WTC11 (cell line): ENCODE results near the gene ARHGAP18. TPM values are rescaled to one million over a fixed set of nuclear protein-coding genes. Genes with fewer than 3 reads are reported as not detected.

Experiments
- ATAC-seq: fragments of 200-7000 bp; cut with Tn5 transposase; 2 replicates; pipeline ENCODE4 v1.10.0; 2021; ENCODE audit warnings: mild to moderate bottlenecking, moderate library complexity
- CTCF ChIA-PET: fragments of 300-600 bp; sonication (Branson Sonifier 250); formaldehyde crosslinking; loops from one replicate; lab custom pipeline; 2021; ENCODE audit warnings: antibody characterized with exemption; lab: Charles Lee
- POLR2A ChIA-PET: fragments of 350-600 bp; sonication (Branson Sonifier 250); formaldehyde crosslinking; loops from one replicate; lab custom pipeline; 2021; ENCODE audit warnings: antibody characterized with exemption; lab: Charles Lee
- DNase-seq: peaks from one replicate; pipeline ENCODE4 v3.0.0; 2021; ENCODE audit warnings: low spot score
- H3K27ac Mint-ChIP-seq: 2 replicates; pipeline ENCODE4 v1.8.0; 2021; ENCODE audit warnings: mixed read lengths
- H3K27me3 Mint-ChIP-seq: 2 replicates; pipeline ENCODE4 v1.8.0; 2021; ENCODE audit warnings: low read depth, mild to moderate bottlenecking, moderate library complexity, mixed read lengths
- H3K36me3 Mint-ChIP-seq: 2 replicates; pipeline ENCODE4 v1.8.0; 2021; ENCODE audit warnings: mixed read lengths
- H3K4me1 Mint-ChIP-seq: 2 replicates; pipeline ENCODE4 v1.8.0; 2022; ENCODE audit warnings: mixed read lengths
- H3K4me3 Mint-ChIP-seq: 2 replicates; pipeline ENCODE4 v1.8.0; 2021; ENCODE audit warnings: mild to moderate bottlenecking, moderate library complexity, mixed read lengths
- H3K9me3 Mint-ChIP-seq: 2 replicates; pipeline ENCODE4 v1.8.0; 2021; ENCODE audit warnings: mixed read lengths
- ATF3 ChIP-seq: sonication (generic); formaldehyde crosslinking; conservative IDR thresholded peaks from 2 replicates; pipeline ENCODE4 v1.8.1; 2022; ENCODE audit warnings: mild to moderate bottlenecking, missing genetic modification reagents
- CTCF ChIP-seq: fragments of 200-600 bp; IDR thresholded peaks from 2 replicates; pipeline ENCODE4 v1.8.0; 2022; ENCODE audit warnings: antibody characterized with exemption
- EMX1 ChIP-seq: fragments of 250-450 bp; sonication (Bioruptor Pico); IDR thresholded peaks from 2 replicates; pipeline ENCODE4 v1.8.0; 2021; ENCODE audit warnings: mild to moderate bottlenecking
- FOXK1 ChIP-seq: sonication (generic); formaldehyde crosslinking; IDR thresholded peaks from 2 replicates; pipeline ENCODE4 v1.8.0; 2022; ENCODE audit warnings: mild to moderate bottlenecking, moderate library complexity, missing genetic modification reagents
- GABPB1 ChIP-seq: sonication (generic); formaldehyde crosslinking; IDR thresholded peaks from 2 replicates; pipeline ENCODE4 v1.8.1; 2023; ENCODE audit warnings: mild to moderate bottlenecking, missing genetic modification reagents
- GTF2I ChIP-seq: fragments of 250-450 bp; sonication (Bioruptor Pico); conservative IDR thresholded peaks from 2 replicates; pipeline ENCODE4 v1.4.0; 2021; ENCODE audit warnings: mild to moderate bottlenecking
- HMGA2 ChIP-seq: fragments of 250-450 bp; sonication (Bioruptor Pico); IDR thresholded peaks from 2 replicates; pipeline ENCODE4 v1.4.0; 2021; ENCODE audit warnings: mild to moderate bottlenecking, moderate library complexity
- HMGXB4 ChIP-seq: sonication (generic); formaldehyde crosslinking; IDR thresholded peaks from 2 replicates; pipeline ENCODE4 v1.8.1; 2023; ENCODE audit warnings: mild to moderate bottlenecking, moderate library complexity, missing genetic modification reagents
- JAZF1 ChIP-seq: fragments of 250-450 bp; sonication (Bioruptor Pico); IDR thresholded peaks from 2 replicates; pipeline ENCODE4 v1.9.0; 2021; ENCODE audit warnings: moderate library complexity, mild to moderate bottlenecking, inconsistent platforms
- PRDM15 ChIP-seq: sonication (generic); formaldehyde crosslinking; IDR thresholded peaks from 2 replicates; pipeline ENCODE4 v1.8.0; 2022; ENCODE audit warnings: missing genetic modification reagents
- SOX15 ChIP-seq: fragments of 250-450 bp; sonication (Bioruptor Pico); IDR thresholded peaks from 2 replicates; pipeline ENCODE4 v1.9.0; 2021; ENCODE audit warnings: mild to moderate bottlenecking
- TCF7 ChIP-seq: sonication (generic); formaldehyde crosslinking; IDR thresholded peaks from 2 replicates; pipeline ENCODE4 v1.8.0; 2022; ENCODE audit warnings: mild to moderate bottlenecking, low read depth, missing genetic modification reagents, moderate library complexity
- TEAD4 ChIP-seq: sonication (generic); formaldehyde crosslinking; IDR thresholded peaks from 2 replicates; pipeline ENCODE4 v1.8.0; 2022; ENCODE audit warnings: mild to moderate bottlenecking, missing genetic modification reagents
- USF2 ChIP-seq: sonication (generic); formaldehyde crosslinking; IDR thresholded peaks from 2 replicates; pipeline ENCODE4 v1.8.1; 2023; ENCODE audit warnings: mild to moderate bottlenecking, missing genetic modification reagents, moderate library complexity
- ZBTB43 ChIP-seq: sonication (generic); formaldehyde crosslinking; IDR thresholded peaks from 2 replicates; pipeline ENCODE4 v1.8.1; 2023; ENCODE audit warnings: mild to moderate bottlenecking, missing genetic modification reagents
- ZNF219 ChIP-seq: sonication (generic); formaldehyde crosslinking; IDR thresholded peaks from 2 replicates; pipeline ENCODE4 v1.8.0; 2023; ENCODE audit warnings: missing genetic modification reagents, mild to moderate bottlenecking, borderline replicate concordance
- ZNF263 ChIP-seq: sonication (generic); formaldehyde crosslinking; IDR thresholded peaks from 2 replicates; pipeline ENCODE4 v1.8.1; 2022; ENCODE audit warnings: low read depth, mild to moderate bottlenecking, moderate library complexity, missing genetic modification reagents
- ZNF396 ChIP-seq: fragments of 250-450 bp; sonication (Bioruptor Pico); IDR thresholded peaks from 2 replicates; pipeline ENCODE4 v1.8.0; 2021; ENCODE audit warnings: mild to moderate bottlenecking, moderate library complexity, borderline replicate concordance
- ZSCAN18 ChIP-seq: fragments of 250-450 bp; sonication (Bioruptor Pico); IDR thresholded peaks from 2 replicates; pipeline ENCODE4 v2.1.2; 2022; ENCODE audit warnings: mild to moderate bottlenecking, moderate library complexity
- total RNA-seq: library from RNA; stranded (reverse); gene quantifications from 3 replicates; pipeline ENCODE4 v1.2.3, GENCODE V29; 2021

Gene ARHGAP18
- total RNA-seq, 1 experiment from 2014 or later: 4.6 TPM

- peak; percentile 34; the same call in 1 of the 2 replicates for TF ChIP-seq GABPB1 (CRISPR knock-in tag)
- no peak for TF ChIP-seq SOX15 (CRISPR knock-in tag)
- Mint-ChIP-seq H3K27me3 (no peaks in the 10 kb centered on the region), H3K4me3 (no peak overlapping the region), H3K27ac (no peak overlapping the region), H3K9me3 (0 out of 2 replicates have a peak, but pooled peaks cover 3% of the 10 kb centered on the region), H3K36me3 (no peaks in the 10 kb centered on the region), H3K4me1 (no peaks in the 10 kb centered on the region)
- DNase-seq: no peak
- no peak for ATAC-seq
- ChIA-PET CTCF (no interaction called here), POLR2A (no interaction called here)
Observed at GRCh38 chr6:129593233-129593564, 116.8 kb downstream of the ARHGAP18 start.

- no peak for TF ChIP-seq SOX15 (CRISPR knock-in tag)
- no peak for TF ChIP-seq FOXK1
- no peak for TF ChIP-seq CTCF
- no peak for TF ChIP-seq ZNF396 (CRISPR knock-in tag)
- TF ChIP-seq JAZF1 (CRISPR knock-in tag): no peak
- TF ChIP-seq ZNF219 (CRISPR knock-in tag): no peak
- TF ChIP-seq ZSCAN18: no peak
- no peak for TF ChIP-seq TEAD4 (CRISPR knock-in tag)
- no peak for TF ChIP-seq TCF7 (CRISPR knock-in tag)
- no peak for TF ChIP-seq ZNF263 (CRISPR knock-in tag)
- TF ChIP-seq, all 79 proteins: peak for 0
- ChIA-PET CTCF (no interaction called here), POLR2A (no interaction called here)
- Mint-ChIP-seq H3K36me3 (no peaks in the 10 kb centered on the region), H3K4me1 (no peaks in the 10 kb centered on the region), H3K4me3 (no peak overlapping the region), H3K27ac (no peak overlapping the region), H3K27me3 (no peaks in the 10 kb centered on the region), H3K9me3 (peaks cover 6% of the 10 kb centered on the region; the same call in 1 of the 2 replicates)
- ATAC-seq (no peak), DNase-seq (no peak)
Observed at GRCh38 chr6:129592516-129593232, 117.3 kb downstream of the ARHGAP18 start.

- CTCF ChIA-PET: interaction anchor here (1.2 kb wide), 1 partner anchor 91 kb away, joined by 4 read pairs; no protein-coding TSS in a partner anchor
- Mint-ChIP-seq H3K4me3 (no peak overlapping the region), H3K27me3 (no peaks in the 10 kb centered on the region), H3K36me3 (no peaks in the 10 kb centered on the region), H3K9me3 (peaks cover 7% of the 10 kb centered on the region; the same call in 1 of the 2 replicates), H3K4me1 (no peaks in the 10 kb centered on the region), H3K27ac (no peak overlapping the region)
- POLR2A ChIA-PET: interaction anchor here (0.5 kb wide), 1 partner anchor 10 kb away, joined by 3 read pairs; no protein-coding TSS in a partner anchor
- DNase-seq (no peak), ATAC-seq (no peak)
- TF ChIP-seq GTF2I (no peak), USF2 (CRISPR knock-in tag) (no peak), ZBTB43 (CRISPR knock-in tag) (no peak), ATF3 (CRISPR knock-in tag) (no peak), PRDM15 (CRISPR knock-in tag) (no peak), HMGA2 (no peak), EMX1 (CRISPR knock-in tag) (no peak), HMGXB4 (CRISPR knock-in tag) (no peak)
Observed at GRCh38 chr6:129590408-129591022, 119.5 kb downstream of the ARHGAP18 start.
